H54 (cell line): Measurements from ENCODE around the gene NAE1.

Experiments
- DNase-seq: peaks from one replicate; pipeline ENCODE4 v3.0.0; 2011; ENCODE audit warnings: low spot score, mixed read lengths; ENCODE audit not compliant: insufficient read length
- FAIRE-seq: peaks from 3 replicates; lab custom pipeline; 2011; peaks lifted over from hg19 to GRCh38; lab: Jason Lieb, UNC
- POLR2A ChIP-seq: IDR thresholded peaks from 2 replicates; pipeline ENCODE4 v1.6.1; 2011; ENCODE audit warnings: low read depth, mild to moderate bottlenecking, low read length

NAE1 gene

DNA sequence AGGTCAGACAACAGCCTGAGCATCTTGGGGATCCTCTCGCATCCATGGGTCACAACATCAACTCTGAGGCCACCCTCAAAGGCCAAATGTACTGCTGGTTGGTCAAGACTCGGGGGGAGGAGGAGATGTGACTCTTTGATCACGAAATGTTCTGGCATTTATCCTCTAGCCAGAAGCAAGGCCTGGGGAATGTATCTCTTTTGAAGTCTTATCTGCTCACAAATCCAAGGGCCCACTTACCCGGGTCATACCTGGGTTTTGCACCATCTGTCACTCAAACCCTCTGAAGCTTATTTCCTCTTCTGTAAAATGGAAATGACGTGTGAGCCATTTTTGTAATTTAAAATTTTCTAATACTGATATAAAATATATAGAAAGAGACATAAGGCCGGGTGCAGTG, 26.7 kb upstream of the NAE1 start:
- no peak for TF ChIP-seq POLR2A
- no peak for FAIRE-seq
- no peak for DNase-seq

DNA sequence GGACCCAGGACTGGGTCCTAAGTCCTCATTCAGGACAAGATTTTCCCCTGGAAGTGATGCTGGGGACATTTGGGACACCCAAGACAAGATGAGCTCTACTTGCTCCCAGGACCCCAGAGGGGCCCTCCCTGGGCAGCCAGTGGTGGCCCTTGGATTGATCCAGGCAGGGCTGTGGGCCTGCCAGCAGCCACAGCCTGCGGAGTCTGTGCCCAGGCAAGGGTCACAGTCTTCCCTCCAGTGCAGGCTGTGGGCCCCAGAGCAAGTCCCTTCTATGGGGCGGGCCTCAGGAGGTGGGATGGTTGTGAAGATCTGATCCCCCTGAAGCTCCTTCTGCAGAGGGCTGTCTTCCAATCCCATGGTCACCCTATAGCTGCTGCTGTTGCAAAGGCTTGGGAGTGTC, 26.0 kb upstream of the NAE1 start:
- no peak for TF ChIP-seq POLR2A
- DNase-seq (no peak), FAIRE-seq (no peak)

DNA sequence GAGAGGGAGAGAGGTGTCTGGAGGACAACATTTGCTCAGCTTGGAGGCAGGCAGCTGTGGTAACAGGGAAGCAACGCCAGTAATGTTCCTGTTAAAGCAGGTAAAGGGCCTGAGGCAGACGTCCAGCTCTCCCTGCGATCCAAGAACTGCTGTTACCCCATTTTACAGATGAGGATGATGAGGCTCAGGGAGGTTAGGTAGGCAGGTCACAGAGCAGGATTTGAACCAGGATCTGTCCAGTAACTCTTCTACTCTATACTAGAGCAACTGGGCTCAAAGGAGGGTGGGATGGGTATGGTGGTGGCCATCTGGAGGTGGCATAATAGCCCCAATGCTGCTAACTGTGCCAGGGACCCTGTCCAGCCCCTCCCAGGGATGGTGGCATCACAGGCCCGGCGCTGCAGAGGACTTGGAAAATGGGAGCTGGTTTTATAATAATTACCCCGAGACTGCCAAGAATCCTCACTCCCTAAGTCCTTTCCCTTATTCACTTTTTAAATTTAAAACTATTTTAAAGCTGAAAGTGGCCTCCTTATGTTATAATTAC, 25.5 kb upstream of the NAE1 start:
- no peak for FAIRE-seq
- DNase-seq, result no peak
- TF ChIP-seq POLR2A, result no peak

DNA sequence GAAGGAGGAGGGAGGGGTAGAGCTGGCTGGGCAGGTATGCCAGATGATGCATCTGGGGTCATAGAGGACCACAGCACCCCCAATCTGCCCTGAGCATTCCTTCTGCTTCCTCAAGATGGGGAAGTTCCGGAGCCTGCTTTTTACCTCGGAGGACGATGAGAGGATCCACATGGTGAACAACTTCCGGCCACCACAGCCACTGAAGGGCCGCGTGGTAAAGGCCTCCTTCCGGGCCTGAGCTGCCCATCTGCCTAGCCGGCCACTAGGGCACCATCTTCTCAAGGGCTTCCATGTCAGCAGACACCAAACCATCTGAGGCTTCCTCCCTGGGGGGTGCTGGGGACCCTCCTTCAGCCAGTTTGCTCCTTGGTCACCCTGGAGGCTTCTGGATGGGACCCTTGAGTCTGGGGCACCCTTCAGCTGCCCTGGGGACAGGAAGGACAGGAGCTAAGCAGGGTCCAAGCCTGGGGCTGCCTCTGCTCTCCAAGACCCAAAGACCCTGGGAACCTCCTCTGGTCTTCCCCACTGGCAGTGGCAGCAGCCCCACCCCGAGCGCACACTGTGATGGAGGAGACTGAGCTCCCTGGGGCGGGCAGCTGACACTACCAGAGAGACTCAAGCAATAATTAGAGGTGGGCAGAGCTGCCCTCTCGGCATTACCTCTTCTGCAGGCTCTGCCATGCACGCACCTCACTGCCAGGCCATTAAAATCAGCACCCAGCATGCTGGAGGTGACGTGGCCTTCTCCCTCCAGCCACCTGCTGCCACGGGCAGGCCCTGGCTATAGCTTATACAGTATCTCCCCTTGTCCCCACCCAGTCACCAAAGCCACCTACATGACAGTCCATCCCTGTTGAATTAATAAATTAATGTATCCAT, 22.7 kb upstream of the NAE1 start:
- no peak for TF ChIP-seq POLR2A
- no peak for DNase-seq
- no peak for FAIRE-seq

DNA sequence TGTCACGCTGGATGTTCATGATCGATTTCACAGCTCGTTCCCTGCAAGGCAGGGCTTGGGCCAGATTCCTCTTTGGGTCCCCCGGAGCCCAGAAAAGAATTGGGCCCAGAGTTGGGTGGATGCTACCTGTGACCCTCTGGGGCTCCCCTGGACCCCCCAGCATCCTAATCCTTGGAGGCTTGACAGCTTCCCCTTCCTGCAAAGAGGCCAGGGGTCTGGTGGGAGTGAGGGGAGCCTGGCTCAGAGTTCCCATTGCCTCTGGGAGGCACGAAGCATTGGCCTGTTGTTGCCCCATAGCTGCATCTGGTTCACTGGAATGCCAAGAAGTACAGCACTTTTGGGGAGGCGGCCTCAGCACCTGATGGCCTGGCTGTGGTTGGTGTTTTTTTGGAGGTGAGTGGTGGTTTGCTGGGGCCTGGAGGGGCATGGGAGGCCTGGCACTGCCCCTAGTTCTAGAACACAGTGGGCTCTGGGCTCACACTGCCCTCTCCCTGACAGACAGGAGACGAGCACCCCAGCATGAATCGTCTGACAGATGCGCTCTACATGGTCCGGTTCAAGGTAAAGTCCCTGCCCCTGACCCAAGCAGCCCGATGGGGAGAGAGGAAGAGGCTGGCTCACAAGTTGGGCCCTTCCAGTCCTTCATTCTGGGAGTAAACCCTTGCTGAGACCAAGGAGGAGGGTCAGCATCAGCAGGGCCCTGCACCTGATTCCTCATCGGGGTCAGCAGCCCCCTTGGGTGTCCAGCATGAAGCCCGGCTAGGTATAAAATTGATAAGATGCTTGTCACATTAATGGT, 20.6 kb upstream of the NAE1 start:
- FAIRE-seq (no peak), DNase-seq (no peak)
- no peak for TF ChIP-seq POLR2A

DNA sequence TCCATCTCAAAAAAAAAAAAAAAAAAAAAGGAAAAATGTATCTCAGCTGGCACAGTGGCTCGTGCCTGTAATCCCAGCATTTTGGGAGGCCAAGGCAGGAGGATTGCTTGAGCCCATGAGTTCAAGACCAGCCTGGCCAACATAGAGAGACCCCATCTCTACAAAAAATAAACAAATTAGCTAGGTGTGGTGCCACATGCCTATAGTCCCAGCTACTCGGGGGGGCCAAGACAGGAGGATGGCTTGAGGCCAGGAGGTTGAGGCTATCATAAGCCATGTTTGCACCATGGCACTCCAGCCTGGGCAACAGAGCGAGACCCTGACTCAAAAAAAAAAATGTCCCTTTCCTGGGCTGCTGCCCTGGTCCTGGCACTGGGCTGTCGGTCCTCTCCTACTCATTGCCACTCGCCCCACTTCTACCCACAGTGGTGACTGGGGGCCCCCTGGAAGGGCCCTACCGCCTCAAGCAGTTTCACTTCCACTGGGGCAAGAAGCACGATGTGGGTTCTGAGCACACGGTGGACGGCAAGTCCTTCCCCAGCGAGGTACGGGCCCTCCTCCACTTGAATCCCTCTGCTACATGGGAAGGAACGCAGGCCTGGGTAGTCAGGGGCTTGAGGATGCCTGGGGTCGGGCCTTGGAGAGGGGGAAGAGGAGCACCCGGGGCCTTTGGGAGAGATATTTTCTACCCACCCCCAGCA, 19.5 kb upstream of the NAE1 start:
- FAIRE-seq, result no peak
- DNase-seq, result no peak

DNA sequence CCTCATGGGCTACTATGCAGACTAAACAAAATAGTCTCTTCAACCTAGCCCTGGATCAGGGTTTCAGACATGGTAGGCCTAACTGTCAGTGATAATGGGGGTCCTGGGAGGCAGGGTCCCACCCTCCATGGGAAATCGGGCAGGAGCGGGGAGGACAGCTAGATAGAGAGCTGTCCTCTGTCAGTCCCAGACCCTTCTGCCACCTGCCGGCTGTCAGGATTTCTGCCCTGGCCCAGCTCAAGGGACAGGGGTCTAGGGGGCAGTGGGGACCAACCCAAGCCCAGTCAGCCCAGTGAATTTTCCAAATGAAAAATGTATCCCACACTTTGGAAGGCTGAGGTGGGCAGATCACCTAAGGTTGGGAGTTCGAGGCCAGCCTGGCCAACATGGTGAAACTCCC, 18.8 kb upstream of the NAE1 start:
- FAIRE-seq (no peak), DNase-seq (no peak)
- TF ChIP-seq POLR2A, result no peak

More for the DNA sequence above, 19.5 kb upstream of the NAE1 start:
- TF ChIP-seq POLR2A, result no peak

DNA sequence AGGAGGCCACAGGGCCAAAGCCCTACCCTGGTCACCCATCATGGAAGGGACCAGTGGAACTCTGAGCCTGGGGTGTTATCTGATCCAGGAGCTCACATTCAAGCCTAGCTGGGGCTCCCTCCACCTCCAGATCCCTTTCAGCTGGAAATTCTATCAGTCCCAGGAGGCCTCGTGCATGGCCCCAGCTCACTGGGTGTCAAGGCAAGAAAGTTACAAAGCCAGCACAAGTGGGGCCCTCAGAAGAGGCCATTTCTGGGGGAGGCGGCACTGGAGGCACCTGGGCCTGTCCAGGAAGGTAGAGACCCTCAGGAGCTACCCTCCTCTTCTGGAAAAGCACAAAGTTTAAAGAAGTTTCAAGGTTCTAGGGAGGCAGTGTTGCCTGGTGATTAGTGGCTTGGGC, 18.2 kb upstream of the NAE1 start:
- no peak for DNase-seq
- FAIRE-seq, result no peak
- no peak for TF ChIP-seq POLR2A

DNA sequence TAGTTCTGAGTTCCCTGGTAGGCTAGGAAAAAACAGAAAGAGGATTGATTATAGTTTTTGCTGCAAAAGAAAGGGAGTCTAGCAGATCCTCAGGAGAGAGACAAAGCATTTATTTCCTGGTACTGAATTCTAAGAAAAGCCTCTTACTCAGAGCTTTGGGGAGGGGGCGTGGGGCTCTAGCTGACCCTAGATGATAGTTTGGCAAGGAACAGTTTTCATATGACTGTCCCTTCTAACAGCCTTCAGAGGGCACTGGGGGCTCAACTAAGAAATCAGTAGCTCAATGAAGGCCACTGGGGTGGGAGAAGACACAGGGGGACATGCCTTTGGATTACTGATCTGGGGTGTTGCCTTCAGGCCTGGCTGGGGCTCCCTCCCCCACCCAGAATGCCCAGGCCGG, 17.4 kb upstream of the NAE1 start:
- FAIRE-seq, result no peak
- no peak for DNase-seq
- TF ChIP-seq POLR2A, result no peak

DNA sequence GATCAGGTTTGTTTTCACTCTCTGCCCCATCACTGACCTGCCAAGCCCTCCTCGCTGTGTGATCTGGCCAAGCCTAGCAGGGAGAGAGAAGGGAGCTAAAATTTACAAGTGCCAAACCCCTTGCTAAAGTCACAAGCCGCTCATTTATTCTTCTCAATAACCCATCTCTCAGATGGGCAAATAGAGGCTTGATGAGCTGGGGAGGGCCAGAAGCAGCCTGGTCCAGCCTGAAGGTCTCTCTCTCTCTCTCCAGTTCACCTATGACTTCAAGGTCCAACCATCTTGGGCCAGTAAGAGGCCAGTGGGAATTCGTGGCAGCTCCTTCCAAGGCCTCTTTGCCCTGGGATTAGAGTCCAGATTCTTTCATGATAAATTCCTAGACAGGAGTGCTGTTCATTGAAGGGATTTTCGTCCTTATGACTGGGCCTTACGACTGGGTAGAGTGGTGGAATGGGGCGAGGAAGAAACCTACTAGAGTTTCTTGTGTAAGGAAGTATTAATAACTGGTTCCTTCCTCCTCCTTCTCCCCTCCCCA, 16.8 kb upstream of the NAE1 start:
- FAIRE-seq (no peak), DNase-seq (no peak)
- no peak for TF ChIP-seq POLR2A

DNA sequence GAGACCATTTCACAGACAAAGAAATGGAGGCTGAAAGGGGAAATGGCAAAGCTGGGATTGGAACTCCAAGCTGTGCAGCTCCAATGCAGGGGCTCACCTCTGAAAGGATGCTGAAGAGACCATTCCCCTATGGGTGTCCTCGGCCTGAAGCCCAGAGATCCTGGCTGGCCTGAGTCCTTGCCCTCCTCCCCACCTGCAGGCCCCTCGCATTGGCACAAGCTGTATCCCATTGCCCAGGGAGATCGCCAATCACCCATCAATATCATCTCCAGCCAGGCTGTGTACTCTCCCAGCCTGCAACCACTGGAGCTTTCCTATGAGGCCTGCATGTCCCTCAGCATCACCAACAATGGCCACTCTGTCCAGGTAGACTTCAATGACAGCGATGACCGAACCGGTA, 16.1 kb upstream of the NAE1 start:
- TF ChIP-seq POLR2A, result no peak
- DNase-seq (no peak), FAIRE-seq (no peak)

DNA sequence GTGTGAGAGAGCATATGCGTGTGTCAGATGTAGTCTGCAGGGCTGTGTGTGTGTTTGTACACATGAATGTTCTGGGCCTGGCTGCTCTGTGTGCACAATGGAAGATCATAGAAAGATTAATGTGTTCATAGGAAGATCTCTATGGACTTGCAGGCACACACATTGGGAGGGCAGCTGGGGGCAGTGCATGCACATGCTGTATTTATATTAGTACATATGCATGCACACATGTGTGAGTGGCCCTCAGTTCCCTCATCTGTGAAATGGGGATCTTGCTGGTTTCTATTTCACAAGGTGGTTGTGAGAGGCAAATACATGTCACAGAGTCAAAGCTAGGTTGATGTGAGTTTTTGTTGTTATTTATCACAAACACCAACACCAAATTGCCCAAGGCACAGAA, 15.5 kb upstream of the NAE1 start:
- TF ChIP-seq POLR2A, result no peak
- FAIRE-seq, result no peak
- no peak for DNase-seq

DNA sequence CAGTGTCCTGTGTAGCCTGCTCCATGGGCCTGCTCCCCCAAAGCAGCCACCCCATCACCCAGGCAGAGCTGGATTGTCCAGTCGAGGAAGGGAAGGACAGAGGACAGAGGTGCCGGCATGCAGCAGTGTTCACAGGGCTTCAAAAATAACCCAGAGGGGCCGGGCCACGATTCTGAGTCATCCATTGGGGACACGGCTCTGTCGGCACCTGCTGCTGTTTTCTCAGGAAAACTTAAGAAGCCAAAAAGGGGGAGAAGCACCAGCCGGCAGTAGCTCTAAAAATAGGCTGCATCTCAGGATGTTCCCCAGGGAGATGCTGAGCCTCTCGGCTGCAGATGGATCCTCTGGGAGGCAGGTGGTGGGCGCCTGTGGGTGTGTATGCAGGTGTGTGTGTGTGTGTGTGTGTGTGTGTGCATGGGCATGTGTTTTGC, 15.0 kb upstream of the NAE1 start:
- FAIRE-seq (no peak), DNase-seq (peak; percentile 41)
- no peak for TF ChIP-seq POLR2A

DNA sequence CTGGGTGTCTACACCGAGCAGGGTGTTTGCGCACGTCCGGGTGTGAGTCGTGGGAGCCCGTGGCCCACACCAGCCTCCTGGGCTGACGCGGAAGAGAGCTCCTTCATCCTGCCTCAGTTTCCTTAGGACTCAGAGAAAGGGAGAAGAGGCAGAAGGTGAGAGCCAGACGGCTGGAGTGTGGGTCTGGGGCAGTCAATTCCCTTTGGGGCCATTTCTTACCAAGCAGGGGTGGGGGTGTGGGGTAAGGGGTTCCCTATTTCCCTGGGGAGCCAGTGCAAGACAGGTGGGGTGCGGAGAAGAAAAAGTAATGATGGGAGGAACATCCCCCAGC, 14.3 kb upstream of the NAE1 start:
- FAIRE-seq (no peak), DNase-seq (no peak)
- no peak for TF ChIP-seq POLR2A
